Fibroblast of lung (primary cell): ENCODE measurements around the gene CGNL1. TPM values are rescaled to one million over a fixed set of nuclear protein-coding genes. Genes with fewer than 3 reads are reported as not detected.

Experiments used
- DNase-seq, 2 donors: peaks; one replicate each; pipeline versions ENCODE4 v3.0.0 to v3.0.0-alpha.2; 2010; ENCODE audit warnings: low read depth in 2 of 2
- H2AFZ ChIP-seq: 2 replicates; pipeline ENCODE4 v1.5.1; 2012; ENCODE audit warnings: low read length, control low read depth, inconsistent platforms
- H3K27ac ChIP-seq: 2 replicates; pipeline ENCODE4 v1.5.1; 2011; ENCODE audit warnings: low read length, control low read depth; ENCODE audit not compliant: insufficient read depth
- H3K27me3 ChIP-seq: 2 replicates; pipeline ENCODE4 v1.5.1; 2011; ENCODE audit warnings: mild to moderate bottlenecking, low read length; ENCODE audit not compliant: control insufficient read depth, insufficient read depth
- H3K36me3 ChIP-seq: 2 replicates; pipeline ENCODE4 v1.5.1; 2011; ENCODE audit warnings: low read length; ENCODE audit not compliant: control insufficient read depth, insufficient read depth
- H3K4me1 ChIP-seq: 2 replicates; pipeline ENCODE4 v1.5.1; 2011; ENCODE audit warnings: low read length; ENCODE audit not compliant: control insufficient read depth, insufficient read depth; ENCODE audit errors: extremely low read depth
- H3K4me2 ChIP-seq: 2 replicates; pipeline ENCODE4 v1.5.1; 2011; ENCODE audit warnings: low read length, control low read depth; ENCODE audit not compliant: insufficient read depth; ENCODE audit errors: extremely low read depth
- H3K4me3 ChIP-seq, 4 experiments: fragments of 200-600 bp in 1 of 4; sonication (generic) in 1 of 4; replicated peaks in 1 of 4; 2 replicates each; pipeline ENCODE4 v1.5.1; 2011 to 2016; ENCODE audit warnings: low read length in 4 of 4, low read depth in 3 of 4, mild to moderate bottlenecking in 3 of 4, control low read depth in 2 of 4, inconsistent platforms in 1 of 4, mixed read lengths in 1 of 4; ENCODE audit not compliant: insufficient read depth in 1 of 4; ENCODE audit errors: control extremely low read depth in 1 of 4
- H3K79me2 ChIP-seq: 2 replicates; pipeline ENCODE4 v1.5.1; 2012; ENCODE audit warnings: mild to moderate bottlenecking, low read length, inconsistent platforms; ENCODE audit not compliant: control insufficient read depth, insufficient read depth
- H3K9ac ChIP-seq: 2 replicates; pipeline ENCODE4 v1.5.1; 2011; ENCODE audit warnings: mild to moderate bottlenecking, low read length, control low read depth; ENCODE audit not compliant: insufficient read depth
- H3K9me3 ChIP-seq: 2 replicates; pipeline ENCODE4 v1.5.1; 2012; ENCODE audit warnings: low read depth, low read length; ENCODE audit not compliant: control insufficient read depth, insufficient read depth
- H4K20me1 ChIP-seq: 2 replicates; pipeline ENCODE4 v1.5.1; 2011; ENCODE audit warnings: low read length; ENCODE audit not compliant: control insufficient read depth, insufficient read depth; ENCODE audit errors: extremely low read depth
- EZH2 ChIP-seq: IDR thresholded peaks from 2 replicates; pipeline ENCODE4 v1.5.1; 2012; ENCODE audit warnings: low read length, control low read depth, mild to moderate bottlenecking; ENCODE audit errors: missing control alignments
- polyA plus RNA-seq, 2 donors: library from polyadenylated mRNA; depleted of rRNA in 1 of 2; stranded (reverse) in 1 of 2; unstranded in 1 of 2; fragments of >200 nt; gene quantifications; 2 replicates each; pipeline ENCODE4 v1.2.1, GENCODE V29; 2011 to 2012; ENCODE audit warnings: missing spikeins in 1 of 2
- total RNA-seq: library from RNA; depleted of rRNA; stranded (reverse); fragments of >200 nt; gene quantifications from 2 replicates; pipeline ENCODE4 v1.2.1, GENCODE V29; 2014
- TF ChIP-seq, protein P1 (sequence below), 2 donors: IDR thresholded peaks in 1 of 2; conservative IDR thresholded peaks in 1 of 2; 1 replicate in 1 of 2; 2 replicates in 1 of 2; pipeline ENCODE4 v1.5.1; 2011 to 2012; ENCODE audit warnings: low read length in 2 of 2, control low read depth in 1 of 2, inconsistent platforms in 1 of 2, low read depth in 1 of 2, mild to moderate bottlenecking in 1 of 2

The CGNL1 gene
- total and polyA plus RNA-seq, 2 donors (not counting 1 experiment from before 2014, with no cell fraction given) = 0.18 to 6.1 TPM

DNA sequence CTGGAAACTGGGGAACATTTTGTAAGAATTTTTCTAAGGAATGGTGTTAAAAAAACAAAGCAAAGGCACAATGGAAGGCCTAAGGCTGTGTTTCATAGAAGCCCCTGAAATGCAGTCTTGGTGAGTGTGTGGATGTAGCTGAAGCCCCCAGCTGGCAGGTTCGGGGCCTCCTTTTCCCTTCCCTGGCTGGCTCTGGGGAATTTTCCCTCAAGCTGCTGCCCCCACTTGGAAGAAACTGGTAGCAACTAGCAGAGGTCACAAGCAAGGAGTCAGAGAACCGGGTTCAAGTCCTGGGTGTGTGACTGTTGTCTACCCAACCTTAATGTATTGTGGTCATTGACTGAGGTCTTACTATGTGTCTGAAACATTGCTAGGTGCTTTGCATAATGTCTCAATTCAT is 130.1 kb downstream of the CGNL1 start:
- Histone ChIP-seq H3K36me3 (no peaks in the 10 kb centered on the region), H3K9me3 (no peaks in the 10 kb centered on the region), H4K20me1 (no peaks in the 10 kb centered on the region), H3K4me3 (no peak overlapping the region), H3K27me3 (no peaks in the 10 kb centered on the region), H3K4me1 (no peaks in the 10 kb centered on the region), H3K4me2 (no peak overlapping the region), H3K9ac (no peak overlapping the region), H3K27ac (no peak overlapping the region), H3K79me2 (no peaks in the 10 kb centered on the region), H2AFZ (no peak overlapping the region)
- TF ChIP-seq, protein P1, sequence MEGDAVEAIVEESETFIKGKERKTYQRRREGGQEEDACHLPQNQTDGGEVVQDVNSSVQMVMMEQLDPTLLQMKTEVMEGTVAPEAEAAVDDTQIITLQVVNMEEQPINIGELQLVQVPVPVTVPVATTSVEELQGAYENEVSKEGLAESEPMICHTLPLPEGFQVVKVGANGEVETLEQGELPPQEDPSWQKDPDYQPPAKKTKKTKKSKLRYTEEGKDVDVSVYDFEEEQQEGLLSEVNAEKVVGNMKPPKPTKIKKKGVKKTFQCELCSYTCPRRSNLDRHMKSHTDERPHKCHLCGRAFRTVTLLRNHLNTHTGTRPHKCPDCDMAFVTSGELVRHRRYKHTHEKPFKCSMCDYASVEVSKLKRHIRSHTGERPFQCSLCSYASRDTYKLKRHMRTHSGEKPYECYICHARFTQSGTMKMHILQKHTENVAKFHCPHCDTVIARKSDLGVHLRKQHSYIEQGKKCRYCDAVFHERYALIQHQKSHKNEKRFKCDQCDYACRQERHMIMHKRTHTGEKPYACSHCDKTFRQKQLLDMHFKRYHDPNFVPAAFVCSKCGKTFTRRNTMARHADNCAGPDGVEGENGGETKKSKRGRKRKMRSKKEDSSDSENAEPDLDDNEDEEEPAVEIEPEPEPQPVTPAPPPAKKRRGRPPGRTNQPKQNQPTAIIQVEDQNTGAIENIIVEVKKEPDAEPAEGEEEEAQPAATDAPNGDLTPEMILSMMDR (conservative IDR thresholded peaks at IDR 0.05 in 1 of 2, IDR thresholded peaks at IDR 0.05 in 1 of 2; ENCODE audit: low read depth in 1 of 2, low read length in 2 of 2) = no peak
- no peak for TF ChIP-seq EZH2
- no peak for DNase-seq

DNA sequence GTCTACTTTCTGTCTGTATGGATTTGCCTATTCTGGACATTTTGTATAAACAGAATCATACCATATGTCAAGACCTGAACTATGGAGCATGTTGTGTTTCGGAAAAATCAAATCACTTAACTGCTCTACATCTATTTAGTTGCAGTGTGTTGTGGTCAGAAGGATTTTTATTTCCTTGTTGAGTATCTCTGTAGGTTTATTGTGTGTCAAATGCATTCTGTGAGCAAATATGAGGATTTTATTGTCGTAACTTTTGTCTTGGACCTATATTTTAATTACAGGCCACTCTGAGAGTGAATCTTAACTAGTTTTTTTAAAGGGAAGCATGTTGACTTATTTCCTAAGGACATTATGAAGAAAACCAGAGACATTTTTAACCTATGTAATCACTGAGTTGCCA is 130.8 kb downstream of the CGNL1 start:
- no peaks in the 10 kb centered on the region for H3K27me3 ChIP-seq
- TF ChIP-seq EZH2 = no peak
- TF ChIP-seq, protein P1 (conservative IDR thresholded peaks at IDR 0.05 in 1 of 2, IDR thresholded peaks at IDR 0.05 in 1 of 2; ENCODE audit: low read depth in 1 of 2, low read length in 2 of 2) = no peak
- no peak overlapping the region for H3K9ac ChIP-seq
- H3K79me2 ChIP-seq = no peaks in the 10 kb centered on the region
- no peak overlapping the region for H2AFZ ChIP-seq
- no peaks in the 10 kb centered on the region for H3K4me1 ChIP-seq
- no peak overlapping the region for H3K4me3 ChIP-seq
- H3K4me2 ChIP-seq = no peak overlapping the region
- no peaks in the 10 kb centered on the region for H3K9me3 ChIP-seq
- no peaks in the 10 kb centered on the region for H3K36me3 ChIP-seq
- H3K27ac ChIP-seq = no peak overlapping the region
- no peaks in the 10 kb centered on the region for H4K20me1 ChIP-seq
- DNase-seq = no peak

DNA sequence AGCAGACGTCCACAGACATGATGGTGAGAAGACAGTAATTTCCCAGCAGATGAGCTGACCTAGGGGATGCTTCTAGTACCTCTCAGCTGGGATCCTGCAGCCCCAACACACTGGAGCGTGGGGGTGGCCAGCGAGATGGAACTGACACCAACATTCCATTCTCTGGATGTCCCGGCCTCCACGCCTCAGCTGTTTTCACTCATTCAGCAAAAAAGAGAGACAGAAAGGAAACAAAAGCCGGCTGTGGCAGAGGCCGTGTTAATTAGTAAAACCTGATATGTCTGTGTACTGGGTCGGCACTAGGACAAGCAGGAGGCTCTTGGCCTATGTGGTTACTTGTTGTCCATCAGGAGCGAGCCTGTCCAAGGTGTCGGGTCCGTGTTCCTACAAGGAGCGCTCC is 132.8 kb downstream of the CGNL1 start:
- TF ChIP-seq EZH2 = no peak
- TF ChIP-seq, protein P1 (conservative IDR thresholded peaks at IDR 0.05 in 1 of 2, IDR thresholded peaks at IDR 0.05 in 1 of 2; ENCODE audit: low read depth in 1 of 2, low read length in 2 of 2) = no peak
- Histone ChIP-seq H3K9ac (no peak overlapping the region), H3K9me3 (no peaks in the 10 kb centered on the region), H3K79me2 (no peaks in the 10 kb centered on the region), H2AFZ (no peak overlapping the region), H4K20me1 (no peaks in the 10 kb centered on the region), H3K36me3 (no peaks in the 10 kb centered on the region), H3K4me3 (no peak overlapping the region), H3K4me1 (no peaks in the 10 kb centered on the region), H3K27ac (no peak overlapping the region), H3K4me2 (no peak overlapping the region), H3K27me3 (no peaks in the 10 kb centered on the region)
- DNase-seq = no peak
